Peyer's patch (tissue), 4 donors: ENCODE measurements around the gene PHB1.

Experiments
- POLR2A ChIP-seq, 2 donors: fragments of 450-650 bp; IDR thresholded peaks; one replicate each; pipeline ENCODE4 v1.5.1; 2017; ENCODE audit warnings: antibody characterized with exemption in 2 of 2, mild to moderate bottlenecking in 2 of 2, moderate library complexity in 2 of 2
- TF ChIP-seq, protein P1 (sequence below), 6 experiments: fragments of 450-650 bp in 4 of 6; fragments of 200-600 bp in 2 of 6; sonication (generic) in 1 of 6; IDR thresholded peaks; one replicate each; pipeline ENCODE4 v1.5.1; 2017 to 2019; ENCODE audit warnings: antibody characterized with exemption in 6 of 6, mild to moderate bottlenecking in 3 of 6, moderate library complexity in 1 of 6

- TF ChIP-seq, protein P1, sequence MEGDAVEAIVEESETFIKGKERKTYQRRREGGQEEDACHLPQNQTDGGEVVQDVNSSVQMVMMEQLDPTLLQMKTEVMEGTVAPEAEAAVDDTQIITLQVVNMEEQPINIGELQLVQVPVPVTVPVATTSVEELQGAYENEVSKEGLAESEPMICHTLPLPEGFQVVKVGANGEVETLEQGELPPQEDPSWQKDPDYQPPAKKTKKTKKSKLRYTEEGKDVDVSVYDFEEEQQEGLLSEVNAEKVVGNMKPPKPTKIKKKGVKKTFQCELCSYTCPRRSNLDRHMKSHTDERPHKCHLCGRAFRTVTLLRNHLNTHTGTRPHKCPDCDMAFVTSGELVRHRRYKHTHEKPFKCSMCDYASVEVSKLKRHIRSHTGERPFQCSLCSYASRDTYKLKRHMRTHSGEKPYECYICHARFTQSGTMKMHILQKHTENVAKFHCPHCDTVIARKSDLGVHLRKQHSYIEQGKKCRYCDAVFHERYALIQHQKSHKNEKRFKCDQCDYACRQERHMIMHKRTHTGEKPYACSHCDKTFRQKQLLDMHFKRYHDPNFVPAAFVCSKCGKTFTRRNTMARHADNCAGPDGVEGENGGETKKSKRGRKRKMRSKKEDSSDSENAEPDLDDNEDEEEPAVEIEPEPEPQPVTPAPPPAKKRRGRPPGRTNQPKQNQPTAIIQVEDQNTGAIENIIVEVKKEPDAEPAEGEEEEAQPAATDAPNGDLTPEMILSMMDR (IDR thresholded peaks at IDR 0.05): no peak
- TF ChIP-seq POLR2A (IDR thresholded peaks at IDR 0.05): no peak
Measured at GRCh38 chr17:49369089-49369488, 45.6 kb downstream of the PHB1 start.
